ENCODE results near the gene OR2A7. TPM values are rescaled to one million over a fixed set of nuclear protein-coding genes. Genes with fewer than 3 reads are reported as not detected.
"Not testable (repeated sequence)": the region's sequence is repeated elsewhere in the genome, so short reads cannot be mapped to it uniquely, and the experiment has no call there.

The OR2A7 gene, protein sequence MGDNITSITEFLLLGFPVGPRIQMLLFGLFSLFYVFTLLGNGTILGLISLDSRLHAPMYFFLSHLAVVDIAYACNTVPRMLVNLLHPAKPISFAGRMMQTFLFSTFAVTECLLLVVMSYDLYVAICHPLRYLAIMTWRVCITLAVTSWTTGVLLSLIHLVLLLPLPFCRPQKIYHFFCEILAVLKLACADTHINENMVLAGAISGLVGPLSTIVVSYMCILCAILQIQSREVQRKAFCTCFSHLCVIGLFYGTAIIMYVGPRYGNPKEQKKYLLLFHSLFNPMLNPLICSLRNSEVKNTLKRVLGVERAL
- total RNA-seq (1 to 10 TPM; 1.1 to 1.7 TPM), polyA plus RNA-seq (0.45 TPM)

DNA sequence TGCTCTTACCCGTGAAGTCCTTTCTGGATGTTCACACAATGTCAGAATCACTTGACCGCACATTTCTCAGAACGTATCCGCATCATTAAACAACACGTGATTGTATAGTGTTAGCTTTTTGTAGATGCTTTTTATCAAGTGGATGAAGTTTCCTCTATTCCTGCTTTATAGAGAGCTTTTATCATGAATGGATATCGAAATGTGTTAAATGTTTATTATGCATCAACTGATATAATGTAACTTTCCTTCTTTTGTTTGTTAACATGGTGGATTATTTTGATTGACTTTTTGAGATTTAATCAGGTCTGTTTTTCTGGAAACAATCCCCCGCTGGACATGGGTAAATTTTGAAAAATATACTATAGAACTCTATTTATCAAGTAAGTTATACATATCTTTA is at the start of gene OR2A7:
Gene OR2A7 (minus strand): TSS at position 101 of the 400 bp plus-strand sequence. CDS start 5,164 bp downstream, outside the sequence.
- H3K27me3 Mint-ChIP-seq; H3K4me3 Mint-ChIP-seq; H3K4me1 ChIP-seq (ENCODE audit: insufficient read depth, low read length); H3K27me3 ChIP-seq (ENCODE audit: insufficient read depth, low read length, poor library complexity, severe bottlenecking); H3K27ac Mint-ChIP-seq; CTCF ChIA-PET; H3K4me3 ChIP-seq (ENCODE audit: low read length); H3K9me3 Mint-ChIP-seq; H3K36me3 Mint-ChIP-seq; H3K4me1 Mint-ChIP-seq; DNase-seq; H3K27ac ChIP-seq (ENCODE audit: low read depth, low read length); H3K36me3 ChIP-seq (ENCODE audit: insufficient read depth, low read length); POLR2A ChIA-PET; H3K9me3 ChIP-seq (ENCODE audit: low read length): not testable (repeated sequence)

DNA sequence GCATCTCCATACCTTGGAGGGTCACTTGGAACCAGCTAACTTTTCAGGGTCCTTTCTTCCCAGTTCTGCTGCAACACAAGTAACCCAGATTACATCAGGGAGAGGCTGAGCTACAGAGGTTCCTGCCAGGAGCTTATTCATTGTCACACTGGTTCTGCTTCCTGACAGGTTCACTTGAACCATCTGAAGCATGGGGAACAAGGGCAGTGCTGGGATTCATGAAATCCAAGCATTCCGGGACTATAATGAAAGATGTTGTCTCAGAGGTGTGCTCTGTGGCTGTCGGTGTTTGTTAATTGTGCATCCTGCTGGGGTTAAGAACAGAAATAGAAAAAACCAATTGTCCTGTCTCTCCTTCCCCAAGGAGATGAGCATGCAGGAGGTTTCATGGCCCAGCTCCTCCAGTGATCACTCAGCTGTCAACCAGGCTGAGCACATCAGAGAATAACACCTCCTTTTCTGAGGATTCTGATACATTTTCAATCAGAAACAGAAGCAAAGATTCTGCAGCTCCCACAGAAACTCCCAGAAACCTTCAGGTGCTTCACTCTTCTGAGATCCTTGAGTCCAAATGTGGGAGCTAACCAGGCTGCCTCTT is 47.4 kb upstream of the OR2A7 start, which contains the start of gene OR2A1:
Gene OR2A1 (plus strand): TSS at position 548 of the 598 bp plus-strand sequence. CDS start 5,706 bp downstream, outside the sequence.
- H3K36me3 Mint-ChIP-seq; H3K27me3 Mint-ChIP-seq; H3K9me3 Mint-ChIP-seq; H3K27me3 ChIP-seq (ENCODE audit: insufficient read depth, low read length, poor library complexity, severe bottlenecking); H3K4me1 ChIP-seq (ENCODE audit: insufficient read depth, low read length); POLR2A ChIA-PET; H3K27ac Mint-ChIP-seq; H3K4me3 Mint-ChIP-seq; DNase-seq; H3K9me3 ChIP-seq (ENCODE audit: low read length); CTCF ChIA-PET; H3K36me3 ChIP-seq (ENCODE audit: insufficient read depth, low read length); H3K4me3 ChIP-seq (ENCODE audit: low read length); H3K4me1 Mint-ChIP-seq; H3K27ac ChIP-seq (ENCODE audit: low read depth, low read length): not testable (repeated sequence)

DNA sequence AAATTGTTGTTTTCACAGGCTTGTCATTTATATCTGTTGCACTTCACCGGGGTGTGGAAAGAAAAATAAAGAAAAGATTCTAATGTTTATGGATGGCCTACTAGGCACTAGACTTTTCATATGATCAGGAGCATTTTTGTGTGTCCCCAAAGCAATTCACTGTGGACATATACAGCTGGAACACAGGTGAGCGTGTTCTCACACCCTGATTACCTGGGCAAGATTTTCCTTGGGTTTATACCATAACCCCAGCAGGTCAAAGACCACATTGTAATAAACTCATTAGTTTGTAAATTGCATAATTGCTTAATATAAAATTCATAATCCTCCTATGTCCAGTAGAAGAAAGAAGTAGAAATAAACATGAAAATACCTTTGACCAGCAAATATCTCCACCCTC is 46.6 kb upstream of the OR2A7 start:
- DNase-seq; H3K27ac Mint-ChIP-seq; H3K36me3 Mint-ChIP-seq; CTCF ChIA-PET; H3K9me3 Mint-ChIP-seq; H3K4me3 ChIP-seq (ENCODE audit: low read length); POLR2A ChIA-PET; H3K4me3 Mint-ChIP-seq; H3K4me1 Mint-ChIP-seq; H3K27me3 Mint-ChIP-seq; H3K36me3 ChIP-seq (ENCODE audit: insufficient read depth, low read length); H3K27me3 ChIP-seq (ENCODE audit: insufficient read depth, low read length, poor library complexity, severe bottlenecking); H3K27ac ChIP-seq (ENCODE audit: low read depth, low read length); H3K4me1 ChIP-seq (ENCODE audit: insufficient read depth, low read length); H3K9me3 ChIP-seq (ENCODE audit: low read length): not testable (repeated sequence)

DNA sequence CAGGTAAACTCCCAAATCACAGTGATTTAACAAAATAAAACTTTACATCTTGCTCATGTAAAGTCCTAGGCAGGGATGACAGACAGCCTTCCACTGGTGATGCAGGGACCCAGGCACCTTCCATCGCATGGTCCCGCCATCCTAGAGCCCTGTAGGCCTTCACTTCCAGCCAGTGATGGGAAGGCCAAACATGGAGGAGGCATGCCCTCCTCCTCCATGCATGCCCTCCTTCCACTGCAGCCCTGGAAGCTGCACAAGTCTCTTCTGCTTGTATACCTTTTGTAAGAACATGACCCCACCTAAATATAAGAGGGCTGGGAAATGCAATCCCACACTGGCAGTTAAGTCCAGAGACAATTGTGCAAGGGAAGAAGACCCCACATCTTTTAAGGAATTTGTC is 45.1 kb upstream of the OR2A7 start:
- CTCF ChIA-PET, POLR2A ChIA-PET: not testable (repeated sequence)

DNA sequence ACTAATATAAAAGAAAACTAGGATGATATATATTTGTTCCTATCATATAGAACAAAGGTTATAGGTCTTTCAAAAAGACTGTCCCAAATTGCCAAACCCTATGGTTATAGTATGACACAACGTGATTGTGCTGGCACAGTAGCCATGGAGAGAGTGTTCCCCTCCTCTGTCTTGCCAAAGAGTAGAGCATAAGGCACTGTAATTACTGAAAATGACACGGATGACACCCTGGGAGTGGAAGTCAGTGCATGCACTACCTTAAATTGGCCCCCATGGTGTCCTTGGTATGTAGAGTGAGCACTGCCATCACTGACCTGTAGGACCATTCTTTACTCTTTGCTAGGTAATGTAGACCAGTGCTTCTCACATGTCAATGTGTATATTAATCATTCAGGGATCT is 40.6 kb upstream of the OR2A7 start:
- DNase-seq; H3K4me3 ChIP-seq (ENCODE audit: low read length); H3K27me3 ChIP-seq (ENCODE audit: insufficient read depth, low read length, poor library complexity, severe bottlenecking); H3K36me3 ChIP-seq (ENCODE audit: insufficient read depth, low read length); H3K27ac ChIP-seq (ENCODE audit: low read depth, low read length); H3K36me3 Mint-ChIP-seq; H3K9me3 ChIP-seq (ENCODE audit: low read length); H3K4me3 Mint-ChIP-seq; H3K4me1 Mint-ChIP-seq; H3K9me3 Mint-ChIP-seq; CTCF ChIA-PET; H3K27ac Mint-ChIP-seq; H3K27me3 Mint-ChIP-seq; POLR2A ChIA-PET; H3K4me1 ChIP-seq (ENCODE audit: insufficient read depth, low read length): not testable (repeated sequence)

More for the DNA sequence above, 45.1 kb upstream of the OR2A7 start:
- not testable (repeated sequence) for H3K27ac ChIP-seq (ENCODE audit: low read depth, low read length); H3K27ac Mint-ChIP-seq; H3K36me3 ChIP-seq (ENCODE audit: insufficient read depth, low read length); DNase-seq; H3K27me3 ChIP-seq (ENCODE audit: insufficient read depth, low read length, poor library complexity, severe bottlenecking); H3K4me1 ChIP-seq (ENCODE audit: insufficient read depth, low read length); H3K9me3 ChIP-seq (ENCODE audit: low read length); H3K9me3 Mint-ChIP-seq; H3K4me1 Mint-ChIP-seq; H3K4me3 ChIP-seq (ENCODE audit: low read length); H3K27me3 Mint-ChIP-seq; H3K4me3 Mint-ChIP-seq; H3K36me3 Mint-ChIP-seq

DNA sequence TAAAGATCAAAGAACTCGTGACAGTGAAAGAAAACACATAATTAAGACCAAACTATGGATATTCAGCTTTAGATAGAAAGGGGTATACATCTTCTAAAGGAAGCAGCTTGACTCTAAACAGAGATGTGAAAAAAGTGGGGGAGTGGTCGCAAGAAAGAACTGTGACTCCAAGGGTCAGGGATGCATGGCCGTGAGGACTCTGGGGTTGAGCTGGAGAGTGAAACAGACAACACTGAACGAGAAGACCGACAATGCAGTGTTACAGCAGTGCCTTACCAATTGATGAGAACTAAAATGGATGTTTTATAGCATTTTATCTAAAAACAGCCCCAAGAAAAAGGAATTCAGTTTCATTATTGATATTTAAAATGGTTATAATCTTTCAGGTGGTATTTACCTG is 39.0 kb upstream of the OR2A7 start:
- H3K9me3 ChIP-seq (ENCODE audit: low read length); H3K4me3 Mint-ChIP-seq; H3K4me1 ChIP-seq (ENCODE audit: insufficient read depth, low read length); H3K27ac Mint-ChIP-seq; H3K27ac ChIP-seq (ENCODE audit: low read depth, low read length); POLR2A ChIA-PET; H3K9me3 Mint-ChIP-seq; H3K27me3 Mint-ChIP-seq; DNase-seq; H3K4me1 Mint-ChIP-seq; H3K36me3 Mint-ChIP-seq; CTCF ChIA-PET; H3K4me3 ChIP-seq (ENCODE audit: low read length); H3K36me3 ChIP-seq (ENCODE audit: insufficient read depth, low read length); H3K27me3 ChIP-seq (ENCODE audit: insufficient read depth, low read length, poor library complexity, severe bottlenecking): not testable (repeated sequence)

DNA sequence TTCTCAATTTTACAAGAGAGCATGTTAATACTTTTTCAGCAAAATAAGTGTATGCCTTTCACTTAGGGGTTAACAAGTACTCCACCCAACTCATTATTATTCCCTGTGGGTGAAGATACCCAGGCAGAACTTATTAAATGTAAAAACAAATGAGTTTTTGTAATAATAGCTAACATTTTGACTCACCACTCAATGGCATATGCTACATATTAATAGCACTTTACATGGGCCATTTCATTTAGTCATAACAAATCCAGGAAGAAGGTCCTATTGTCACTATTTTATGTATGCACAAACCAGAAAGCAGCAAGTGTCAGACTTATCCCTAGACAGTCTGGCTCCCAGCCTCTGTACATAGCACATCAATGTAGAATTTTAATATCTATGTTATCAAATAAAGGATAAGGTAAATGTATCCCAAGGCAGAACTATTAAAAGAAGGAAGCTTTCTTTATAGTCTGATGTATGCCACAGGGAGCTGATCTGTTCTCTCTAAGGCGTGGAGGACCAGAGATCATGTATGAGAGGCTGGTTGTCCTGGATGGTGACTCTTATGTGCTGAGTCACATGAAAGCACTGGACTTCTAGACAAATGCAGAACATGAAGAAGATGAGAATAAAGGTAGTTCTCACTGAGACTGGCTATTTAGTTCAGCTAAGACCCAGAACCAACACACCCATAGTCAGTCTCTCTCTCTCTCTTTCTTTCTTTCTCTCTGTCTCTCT is 38.1 kb upstream of the OR2A7 start:
- CTCF ChIA-PET; H3K27me3 Mint-ChIP-seq; POLR2A ChIA-PET; H3K36me3 ChIP-seq (ENCODE audit: insufficient read depth, low read length); H3K4me3 Mint-ChIP-seq; DNase-seq; H3K4me1 Mint-ChIP-seq; H3K9me3 Mint-ChIP-seq; H3K27me3 ChIP-seq (ENCODE audit: insufficient read depth, low read length, poor library complexity, severe bottlenecking); H3K36me3 Mint-ChIP-seq; H3K4me3 ChIP-seq (ENCODE audit: low read length); H3K27ac Mint-ChIP-seq; H3K9me3 ChIP-seq (ENCODE audit: low read length); H3K27ac ChIP-seq (ENCODE audit: low read depth, low read length); H3K4me1 ChIP-seq (ENCODE audit: insufficient read depth, low read length): not testable (repeated sequence)

DNA sequence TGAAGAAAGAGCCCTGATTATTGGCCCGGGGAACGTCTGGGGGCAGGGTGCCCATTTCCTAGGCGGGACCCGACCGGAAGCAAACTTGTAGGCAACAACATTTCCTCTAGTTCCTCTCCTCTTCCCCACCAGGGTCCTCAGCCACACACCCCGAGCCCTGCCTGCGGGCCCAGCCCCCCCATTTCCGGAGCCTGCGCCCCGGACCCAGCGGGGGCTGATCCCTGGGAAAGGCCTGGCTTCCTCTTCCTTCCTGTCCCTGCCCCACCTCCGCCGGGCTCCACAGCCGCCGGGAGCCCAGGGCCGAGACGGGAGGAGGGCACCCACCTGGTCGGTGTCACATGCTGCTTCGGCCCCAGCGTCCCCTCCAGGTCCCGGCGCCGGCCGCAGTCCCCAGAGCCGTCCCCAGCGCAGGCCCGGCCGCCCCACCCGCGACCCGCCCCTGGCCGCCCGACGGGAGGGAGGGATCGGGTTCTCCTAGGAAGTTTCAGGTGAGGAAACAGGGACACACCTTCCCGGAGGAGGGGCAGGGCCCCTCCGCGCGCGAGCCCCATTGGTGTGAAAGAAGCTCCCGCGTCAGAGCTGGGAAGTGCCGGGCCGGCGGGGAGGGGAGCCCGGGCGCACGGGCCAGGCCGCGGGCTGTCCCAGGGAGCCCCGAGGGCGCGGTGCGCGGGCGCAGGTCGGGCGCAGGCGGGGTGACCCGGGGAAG is 29.4 kb upstream of the OR2A7 start:
- H3K9me3 Mint-ChIP-seq; H3K27me3 ChIP-seq (ENCODE audit: insufficient read depth, low read length, poor library complexity, severe bottlenecking); H3K4me1 Mint-ChIP-seq; H3K4me1 ChIP-seq (ENCODE audit: insufficient read depth, low read length); POLR2A ChIA-PET; H3K4me3 Mint-ChIP-seq; CTCF ChIA-PET; H3K27ac ChIP-seq (ENCODE audit: low read depth, low read length); H3K27me3 Mint-ChIP-seq; H3K9me3 ChIP-seq (ENCODE audit: low read length); H3K36me3 ChIP-seq (ENCODE audit: insufficient read depth, low read length); H3K36me3 Mint-ChIP-seq; H3K27ac Mint-ChIP-seq; H3K4me3 ChIP-seq (ENCODE audit: low read length): not testable (repeated sequence)
- peak in 1 of 5 donors; percentile 39 for DNase-seq

Measured in CD8-positive, alpha-beta memory T cell (primary cell).